ENCODE data around the gene PRKCB.
A peak's percentile ranks its signal among the peaks of the same experiment; 100 is the strongest.

PRKCB gene

GRCh38 chr16:23962001-23962400 lies 126.2 kb downstream of the PRKCB start:
- TF ChIP-seq MAX (IDR thresholded peaks at IDR 0.05; ENCODE audit: low read depth, low read length) (no peak), MYC (IDR thresholded peaks at IDR 0.05; ENCODE audit: low read depth, low read length) (no peak), CTCF (IDR thresholded peaks at IDR 0.05; ENCODE audit: low read depth, low read length) (no peak), POLR2A (IDR thresholded peaks at IDR 0.05; ENCODE audit: extremely low read depth, insufficient read length) (no peak)
- no peak overlapping the region for H3K4me3 ChIP-seq (ENCODE audit: low read depth, low read length)
- DNase-seq (ENCODE audit: low read depth): no peak

- no peak for TF ChIP-seq POLR2A (IDR thresholded peaks at IDR 0.05; ENCODE audit: extremely low read depth, insufficient read length)
- no peak overlapping the region for H3K4me3 ChIP-seq (ENCODE audit: low read depth, low read length)
- no peak for DNase-seq (ENCODE audit: low read depth)
Observed at GRCh38 chr16:23964136-23964535, 128.4 kb downstream of the PRKCB start.

- H3K4me3 ChIP-seq (ENCODE audit: low read depth, low read length): no peak overlapping the region
- TF ChIP-seq CTCF (IDR thresholded peaks at IDR 0.05; ENCODE audit: low read depth, low read length) (no peak), POLR2A (IDR thresholded peaks at IDR 0.05; ENCODE audit: extremely low read depth, insufficient read length) (no peak), MYC (IDR thresholded peaks at IDR 0.05; ENCODE audit: low read depth, low read length) (no peak)
- DNase-seq (ENCODE audit: low read depth): no peak
Observed at GRCh38 chr16:23965137-23965733, 129.5 kb downstream of the PRKCB start.

GRCh38 chr16:23966597-23967394 lies 131.0 kb downstream of the PRKCB start:
- no peak overlapping the region for H3K4me3 ChIP-seq (ENCODE audit: low read depth, low read length)
- peak; percentile 72 for DNase-seq (ENCODE audit: low read depth)
- TF ChIP-seq MAX (IDR thresholded peaks at IDR 0.05; ENCODE audit: low read depth, low read length): no peak
- no peak for TF ChIP-seq POLR2A (IDR thresholded peaks at IDR 0.05; ENCODE audit: extremely low read depth, insufficient read length)
- no peak for TF ChIP-seq MYC (IDR thresholded peaks at IDR 0.05; ENCODE audit: low read depth, low read length)
- no peak for TF ChIP-seq CTCF (IDR thresholded peaks at IDR 0.05; ENCODE audit: low read depth, low read length)

GRCh38 chr16:23967775-23968174 lies 132.0 kb downstream of the PRKCB start:
- DNase-seq (ENCODE audit: low read depth): no peak
- TF ChIP-seq MYC (IDR thresholded peaks at IDR 0.05; ENCODE audit: low read depth, low read length) (no peak), CTCF (IDR thresholded peaks at IDR 0.05; ENCODE audit: low read depth, low read length) (no peak), POLR2A (IDR thresholded peaks at IDR 0.05; ENCODE audit: extremely low read depth, insufficient read length) (no peak), MAX (IDR thresholded peaks at IDR 0.05; ENCODE audit: low read depth, low read length) (no peak)
- no peak overlapping the region for H3K4me3 ChIP-seq (ENCODE audit: low read depth, low read length)

GRCh38 chr16:23968176-23968575 lies 132.4 kb downstream of the PRKCB start:
- DNase-seq (ENCODE audit: low read depth): no peak
- H3K4me3 ChIP-seq (ENCODE audit: low read depth, low read length): no peak overlapping the region
- TF ChIP-seq MAX (IDR thresholded peaks at IDR 0.05; ENCODE audit: low read depth, low read length): no peak

Data from NB4 (cell line).